DMS79 (cell line): Measurements from ENCODE around the gene NKX2-8.
"Not testable (repeated sequence)": the region's sequence is repeated elsewhere in the genome, so short reads cannot be mapped to it uniquely, and the experiment has no call there.

Source experiments
- DNase-seq: peaks from one replicate; lab custom pipeline; 2025; lab: John Stamatoyannopoulos, UW

Gene NKX2-8

DNA sequence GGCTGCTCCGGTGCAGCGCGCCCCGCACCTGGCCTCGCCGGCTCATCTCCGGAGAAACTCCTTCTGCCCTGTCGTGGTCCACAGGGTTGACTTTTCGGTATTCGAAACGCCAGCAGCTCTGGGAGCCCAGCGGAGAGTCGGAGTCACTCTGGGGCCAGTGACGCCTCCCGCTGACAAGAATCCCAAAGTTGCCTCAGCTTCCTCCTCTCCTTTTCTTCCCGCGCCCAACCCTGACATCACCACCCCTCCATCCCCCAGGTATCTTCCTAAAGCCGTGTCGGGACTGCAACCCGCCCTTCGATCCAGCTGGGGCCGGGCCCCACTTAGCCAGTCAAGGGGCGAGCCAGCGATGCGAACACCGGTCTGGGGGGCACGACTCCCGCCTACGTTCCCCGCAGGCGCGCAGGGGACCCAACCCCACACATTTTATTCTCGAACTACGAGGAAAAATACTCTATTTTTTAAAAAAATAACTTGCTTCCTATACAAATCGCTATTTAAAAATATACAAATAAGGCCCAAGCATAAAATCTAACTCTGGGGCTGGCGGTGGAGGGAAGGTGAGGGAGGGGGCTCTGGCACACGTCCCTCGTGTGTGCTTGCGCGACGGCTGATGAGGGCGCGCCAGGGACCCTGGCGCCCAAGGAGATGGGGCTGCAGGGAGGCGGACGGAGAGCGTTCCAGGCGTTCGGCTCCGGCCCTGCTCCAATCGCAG is 2.1 kb downstream of the NKX2-8 start:
- DNase-seq = no peak

DNA sequence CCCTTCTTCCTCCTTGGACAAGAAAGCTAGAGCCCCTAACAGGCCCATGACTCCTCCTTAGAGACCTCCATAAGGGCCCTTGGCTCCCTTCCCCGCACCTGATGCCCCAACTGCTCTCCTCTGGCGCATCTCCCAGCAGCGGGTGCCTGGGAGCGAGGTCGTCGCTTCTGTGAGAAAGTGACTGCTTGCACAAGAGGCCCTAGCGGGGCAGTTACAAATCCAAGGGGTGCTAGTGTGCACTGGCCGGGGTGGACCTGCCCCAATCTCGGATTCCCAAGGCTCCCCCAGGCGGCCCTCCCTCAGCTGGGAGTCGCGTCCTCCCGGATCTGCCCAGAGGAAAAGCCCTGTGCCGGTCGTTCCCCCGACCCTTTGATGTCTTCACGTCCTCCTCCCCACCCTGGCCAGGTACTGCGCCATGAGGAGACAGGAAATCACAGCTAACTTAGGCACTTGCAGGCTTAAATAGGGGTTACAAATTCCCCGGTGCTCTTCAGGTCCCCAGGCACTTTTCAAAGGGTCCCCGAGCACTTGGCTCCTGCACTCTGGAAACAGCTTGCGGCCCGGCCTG is 2.8 kb downstream of the NKX2-8 start:
- no peak for DNase-seq

DNA sequence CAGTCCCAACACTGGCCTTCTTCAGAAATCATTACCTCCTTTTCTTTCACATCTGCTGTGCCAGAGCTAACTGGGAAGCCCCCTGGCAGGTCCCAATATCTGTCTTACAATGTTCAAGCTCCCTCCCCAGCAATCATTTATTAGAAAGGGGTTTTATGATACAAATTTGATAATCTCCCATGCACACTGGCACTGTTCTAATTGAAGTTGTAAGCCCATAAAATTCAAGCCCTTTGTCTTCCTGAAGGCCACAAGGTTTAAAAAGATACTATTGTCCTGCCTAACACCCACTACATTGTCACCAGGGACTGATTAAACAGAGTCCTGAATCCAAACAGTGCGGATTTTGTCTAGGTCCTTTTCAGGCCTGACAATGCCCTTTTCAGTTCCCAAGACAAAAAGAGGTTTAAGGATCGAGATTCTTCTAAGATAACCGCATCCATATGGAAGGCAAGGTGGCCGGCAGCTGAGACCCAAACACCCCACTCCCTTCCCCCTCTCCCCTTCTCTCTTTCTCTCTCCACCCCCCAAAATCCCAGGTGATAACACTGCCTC is 3.3 kb downstream of the NKX2-8 start:
- no peak for DNase-seq

DNA sequence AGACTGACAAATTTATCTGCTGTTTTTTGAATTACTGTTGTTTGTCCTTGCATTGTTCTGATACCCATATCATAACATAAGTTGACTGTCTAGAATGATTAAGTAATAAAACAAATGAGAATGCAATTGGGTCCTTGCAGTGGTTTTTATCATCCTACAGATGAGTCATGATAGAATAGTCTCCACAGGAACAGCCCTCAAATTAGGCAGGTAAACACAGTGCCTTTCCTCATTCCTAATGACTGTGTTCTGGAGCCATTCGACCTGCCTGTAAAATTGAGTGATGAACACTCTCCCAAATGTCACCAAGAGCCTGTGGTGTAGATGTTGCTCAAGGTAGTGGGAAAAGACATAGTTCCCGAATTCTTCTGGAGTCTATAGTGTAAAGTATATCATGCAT is 12.3 kb downstream of the NKX2-8 start:
- no peak for DNase-seq

DNA sequence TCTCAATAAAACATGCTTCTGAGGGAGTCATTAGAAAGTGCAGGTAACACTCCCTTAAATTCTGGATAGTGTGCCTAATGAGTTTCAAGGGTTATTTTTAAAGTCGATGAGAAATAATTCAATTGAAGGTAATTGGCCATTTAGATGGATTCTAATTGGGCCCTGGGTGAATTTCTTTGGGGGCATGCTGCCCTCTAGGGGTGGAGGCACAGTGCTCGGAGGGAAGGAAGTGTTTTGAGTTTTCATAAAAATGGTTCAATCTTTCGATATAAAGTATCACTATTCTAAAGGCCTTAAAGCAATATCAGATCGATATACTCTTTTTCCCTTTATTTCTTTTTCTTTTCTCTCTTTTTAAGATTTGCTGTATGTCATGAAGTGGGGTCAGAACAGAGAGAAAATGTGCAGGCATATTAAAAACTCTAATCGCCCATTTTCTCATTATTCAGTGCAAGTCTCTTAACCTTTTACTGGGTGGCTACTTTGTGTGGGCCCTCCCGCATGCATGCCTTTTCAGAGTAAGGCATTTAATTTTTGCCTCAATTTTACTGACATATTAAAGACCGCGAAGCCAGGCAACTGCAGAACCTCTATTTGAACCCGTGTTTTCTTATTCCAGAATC is 25.5 kb downstream of the NKX2-8 start:
- no peak for DNase-seq

DNA sequence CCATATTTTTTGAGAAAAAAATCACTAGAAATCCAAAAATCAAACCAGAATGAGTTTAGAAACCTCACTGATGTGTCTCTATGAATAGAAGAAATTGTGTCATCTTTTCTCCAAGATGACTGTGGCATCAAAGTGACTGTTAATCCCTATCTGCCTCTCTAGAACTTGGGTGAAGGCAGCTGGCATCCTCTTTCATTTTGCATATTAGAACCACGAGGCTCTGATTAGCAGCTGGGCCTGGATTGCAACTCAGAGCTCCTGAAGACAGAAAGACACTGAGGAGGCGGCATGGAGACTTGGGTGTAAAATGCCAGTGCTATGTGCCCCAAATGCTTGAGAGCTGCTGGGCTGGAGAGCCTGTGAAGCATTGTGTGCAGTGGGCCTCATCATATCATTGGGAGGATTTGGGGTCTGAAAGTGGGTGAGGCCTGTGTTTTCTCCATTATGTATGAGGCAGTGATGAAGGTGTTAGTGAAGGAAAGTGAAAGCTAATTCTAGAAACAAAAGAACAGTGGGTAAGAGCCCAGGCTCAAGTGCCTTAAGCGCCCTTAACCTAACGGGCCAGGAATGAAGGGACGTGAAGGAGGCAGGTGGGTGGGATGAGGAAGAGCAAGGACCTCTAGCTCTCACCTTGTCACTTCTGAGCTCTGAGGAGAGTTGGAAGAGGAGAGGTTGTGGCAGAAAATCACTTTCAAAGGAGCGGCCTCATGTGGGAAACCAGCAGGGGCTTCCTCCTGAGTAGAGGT is 26.2 kb downstream of the NKX2-8 start:
- DNase-seq = peak; percentile 84

DNA sequence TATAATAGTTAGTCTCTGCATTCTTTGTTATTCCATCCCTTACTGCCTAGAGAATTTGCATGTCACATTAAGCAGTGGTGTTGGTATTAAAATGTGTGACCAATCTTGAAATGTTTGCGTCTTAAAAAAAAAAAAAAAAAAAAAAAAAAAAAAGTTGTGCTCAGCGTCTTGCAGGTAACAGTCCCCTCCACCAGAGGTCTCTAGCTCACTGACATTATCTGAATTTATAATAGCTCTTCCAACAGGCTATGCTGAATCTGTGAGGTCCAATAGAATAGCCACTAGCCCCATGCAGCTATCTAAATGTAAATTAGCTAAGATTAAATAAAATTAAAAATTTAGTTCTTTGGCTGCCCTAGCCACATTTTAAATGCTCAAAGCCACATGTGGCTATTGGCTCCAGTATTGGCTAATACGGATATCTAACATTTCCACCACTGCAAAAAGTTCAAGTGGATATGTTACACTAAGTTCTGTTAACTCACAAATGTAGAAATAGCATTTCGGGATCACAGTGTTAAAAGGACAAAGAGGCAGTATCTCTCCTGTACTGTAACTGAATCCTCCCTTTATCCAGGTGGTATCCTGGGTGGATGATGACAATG is 28.7 kb downstream of the NKX2-8 start:
- DNase-seq = peak; percentile 72

DNA sequence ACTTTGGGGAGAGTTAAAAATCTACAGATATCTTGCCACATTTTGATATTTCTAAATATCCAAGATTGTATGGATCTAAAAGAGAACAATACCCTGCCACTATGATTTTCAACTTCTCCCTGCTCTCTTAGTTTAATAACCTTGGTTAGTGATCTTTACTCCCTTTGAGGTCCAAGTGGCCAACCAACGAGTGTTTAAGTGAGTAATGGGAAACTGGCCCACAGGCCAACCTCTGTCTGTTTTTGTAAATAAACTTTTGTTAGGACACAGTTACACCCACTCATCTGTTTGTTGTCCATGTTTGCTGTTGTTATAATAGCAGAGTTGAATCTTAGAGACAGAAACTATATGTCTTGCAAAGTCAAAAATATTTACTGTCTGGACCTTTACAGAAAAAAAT is 31.5 kb downstream of the NKX2-8 start:
- DNase-seq = no peak

DNA sequence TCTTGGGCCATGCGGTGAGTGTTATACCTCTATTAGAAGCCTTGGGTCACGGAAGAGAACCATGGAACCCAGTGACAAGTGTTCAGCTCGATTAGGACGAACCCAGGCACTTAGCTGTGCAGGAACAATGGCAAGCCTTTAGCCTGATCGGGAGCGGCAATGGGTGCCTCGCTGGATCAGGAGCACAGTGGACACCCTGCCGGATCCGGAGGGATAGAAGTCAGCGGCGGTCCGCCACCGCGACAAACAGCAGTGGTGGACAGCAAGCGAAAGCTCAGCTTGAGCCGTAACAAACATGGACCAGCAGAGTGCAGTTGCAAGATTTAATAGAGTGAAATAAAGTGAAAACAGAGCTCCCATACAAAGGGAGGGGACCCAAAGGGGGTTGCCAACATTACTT is 38.1 kb downstream of the NKX2-8 start:
- not testable (repeated sequence) for DNase-seq

DNA sequence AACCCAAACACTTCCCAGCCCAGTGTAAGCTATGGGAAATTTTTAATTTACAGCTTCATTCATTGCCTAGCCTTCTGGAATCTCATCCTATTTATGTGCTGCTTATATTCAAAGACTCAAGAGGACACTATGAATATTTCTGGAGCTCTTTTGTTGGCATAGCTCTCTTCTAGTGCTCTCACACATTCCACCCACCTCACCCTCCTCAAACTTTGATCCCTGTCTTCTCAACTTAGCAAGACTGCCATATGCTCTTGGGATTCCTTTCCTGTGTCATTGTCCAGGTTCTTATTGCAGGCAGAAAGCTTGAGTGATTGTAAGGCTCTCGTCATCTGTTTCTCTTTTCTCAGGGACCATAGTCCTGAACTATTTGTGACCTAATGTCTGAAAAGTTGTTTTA is 44.4 kb downstream of the NKX2-8 start:
- no peak for DNase-seq
